HepG2 (cell line): ENCODE data around the gene PPP1CA. TPM values are rescaled to one million over a fixed set of nuclear protein-coding genes. Genes with fewer than 3 reads are reported as not detected.
A peak's percentile ranks its signal among the peaks of the same experiment; 100 is the strongest.

Experiments
- CBFB ChIP-seq: sonication (generic); formaldehyde crosslinking; IDR thresholded peaks from 2 replicates; pipeline ENCODE4 v1.4.0; 2020; ENCODE audit warnings: missing genetic modification reagents
- CCDC6 ChIP-seq: sonication (generic); formaldehyde crosslinking; IDR thresholded peaks from 2 replicates; pipeline ENCODE4 v1.8.1; 2022; ENCODE audit warnings: mild to moderate bottlenecking, missing genetic modification reagents, moderate library complexity
- CENPX ChIP-seq: sonication (generic); formaldehyde crosslinking; IDR thresholded peaks from 2 replicates; pipeline ENCODE4 v1.9.0; 2021; ENCODE audit warnings: mild to moderate bottlenecking, missing genetic modification reagents, moderate library complexity
- FOXO4 ChIP-seq: sonication (generic); formaldehyde crosslinking; conservative IDR thresholded peaks from 2 replicates; pipeline ENCODE4 v1.8.1; 2023; ENCODE audit warnings: missing genetic modification reagents
- HMG20A ChIP-seq: IDR thresholded peaks from 2 replicates; pipeline ENCODE4 v1.6.1; 2016; ENCODE audit warnings: borderline replicate concordance
- HOXA3 ChIP-seq: sonication (generic); formaldehyde crosslinking; IDR thresholded peaks from 2 replicates; pipeline ENCODE4 v1.5.0; 2020; ENCODE audit warnings: missing genetic modification reagents
- IRF2 ChIP-seq: IDR thresholded peaks from 2 replicates; pipeline ENCODE4 v1.6.1; 2018; ENCODE audit warnings: missing genetic modification reagents, missing compliant biosample characterization
- KDM1A ChIP-seq: IDR thresholded peaks from 2 replicates; pipeline ENCODE4 v1.6.1; 2016; ENCODE audit warnings: missing compliant biosample characterization
- NKX3-1 ChIP-seq: sonication (generic); formaldehyde crosslinking; IDR thresholded peaks from 2 replicates; pipeline ENCODE4 v1.5.0; 2020; ENCODE audit warnings: missing genetic modification reagents
- NR2C2 ChIP-seq: sonication (generic); formaldehyde crosslinking; IDR thresholded peaks from 2 replicates; pipeline ENCODE4 v1.4.0; 2020; ENCODE audit warnings: missing genetic modification reagents, mild to moderate bottlenecking, moderate library complexity, borderline replicate concordance
- PCBP1 ChIP-seq: fragments of 200-400 bp; formaldehyde crosslinking; IDR thresholded peaks from 2 replicates; pipeline ENCODE4 v1.6.1; 2017; ENCODE audit warnings: mild to moderate bottlenecking, low read depth, low read length, borderline replicate concordance
- PRMT3 ChIP-seq: sonication (generic); formaldehyde crosslinking; IDR thresholded peaks from 2 replicates; pipeline ENCODE4 v1.8.1; 2022; ENCODE audit warnings: low read depth, mild to moderate bottlenecking, moderate library complexity, missing genetic modification reagents, borderline replicate concordance
- SP2 ChIP-seq: sonication (generic); formaldehyde crosslinking; IDR thresholded peaks from 2 replicates; pipeline ENCODE4 v1.5.1; 2020; ENCODE audit warnings: mild to moderate bottlenecking, missing genetic modification reagents
- THAP11 ChIP-seq: IDR thresholded peaks from 2 replicates; pipeline ENCODE4 v1.6.1; 2016; ENCODE audit warnings: missing biosample characterization, missing genetic modification reagents
- ZBTB42 ChIP-seq: sonication (generic); formaldehyde crosslinking; IDR thresholded peaks from 2 replicates; pipeline ENCODE4 v1.5.0; 2020; ENCODE audit warnings: mild to moderate bottlenecking, missing genetic modification reagents
- ZFP62 ChIP-seq: sonication (generic); formaldehyde crosslinking; IDR thresholded peaks from 2 replicates; pipeline ENCODE4 v1.4.0; 2020; ENCODE audit warnings: missing genetic modification reagents
- ZNF142 ChIP-seq: sonication (generic); formaldehyde crosslinking; IDR thresholded peaks from 2 replicates; pipeline ENCODE4 v1.4.0; 2020; ENCODE audit warnings: missing genetic modification reagents
- ZNF296 ChIP-seq: sonication (generic); formaldehyde crosslinking; conservative IDR thresholded peaks from 2 replicates; pipeline ENCODE4 v1.5.0; 2020; ENCODE audit warnings: mild to moderate bottlenecking, missing genetic modification reagents
- ZNF337 ChIP-seq: sonication (generic); formaldehyde crosslinking; IDR thresholded peaks from 2 replicates; pipeline ENCODE4 v1.5.1; 2020; ENCODE audit warnings: missing genetic modification reagents, low read depth, mild to moderate bottlenecking, borderline replicate concordance
- ZNF839 ChIP-seq: sonication (generic); formaldehyde crosslinking; IDR thresholded peaks from 2 replicates; pipeline ENCODE4 v1.4.0; 2020; ENCODE audit warnings: missing genetic modification reagents, mild to moderate bottlenecking, borderline replicate concordance
- ZSCAN31 ChIP-seq: sonication (generic); formaldehyde crosslinking; IDR thresholded peaks from 2 replicates; pipeline ENCODE4 v1.5.0; 2020; ENCODE audit warnings: low read depth, mild to moderate bottlenecking, missing genetic modification reagents
- polyA plus RNA-seq, 8 experiments: library from polyadenylated mRNA; depleted of rRNA in 3 of 8; stranded (reverse) in 7 of 8; unstranded in 1 of 8; fragments of >200 nt; fragmentation: Illumina TruSeq in 4 of 8; extraction: Trizol in 4 of 8; gene quantifications; 2 replicates each; pipeline versions ENCODE4 v1.2.1 to v1.2.3, GENCODE V29; 2011 to 2016; ENCODE audit warnings: low read depth in 4 of 8, missing spikeins in 1 of 8, mixed read lengths in 1 of 8; ENCODE audit not compliant: insufficient read depth in 1 of 8
- total RNA-seq, 5 experiments: library from RNA; depleted of rRNA; stranded (reverse); fragments of >200 nt; fragmentation: Illumina TruSeq; extraction: Trizol; gene quantifications; 2 replicates each; pipeline ENCODE4 v1.2.3, GENCODE V29; 2016; ENCODE audit warnings: low read depth in 1 of 5
- TF ChIP-seq, protein P1 (sequence below): IDR thresholded peaks from 2 replicates; pipeline ENCODE4 v1.6.1; 2012; ENCODE audit warnings: inconsistent platforms

The PPP1CA gene
- total and polyA plus RNA-seq, 2 of the 13 experiments (the other 11 are each of a cell fraction or from before 2014, with no cell fraction given), result 149 to 170 TPM

GRCh38 chr11:67401495-67402191 lies at the start of gene PPP1CA (continued):
- no peak for TF ChIP-seq ZNF337 (CRISPR knock-in tag)
- no peak for TF ChIP-seq PRMT3 (CRISPR knock-in tag)
- no peak for TF ChIP-seq NR2C2 (CRISPR knock-in tag)
- no peak for TF ChIP-seq PCBP1
- TF ChIP-seq HOXA3 (CRISPR knock-in tag), result no peak; the same call in 1 of the 2 replicates
- TF ChIP-seq CCDC6 (CRISPR knock-in tag), result 0 out of 2 replicates have a peak, but pooled peaks have one; percentile 53
- no peak for TF ChIP-seq NKX3-1
- no peak for TF ChIP-seq ZFP62 (CRISPR knock-in tag)
- TF ChIP-seq ZNF296, result no peak
- TF ChIP-seq, protein P1, sequence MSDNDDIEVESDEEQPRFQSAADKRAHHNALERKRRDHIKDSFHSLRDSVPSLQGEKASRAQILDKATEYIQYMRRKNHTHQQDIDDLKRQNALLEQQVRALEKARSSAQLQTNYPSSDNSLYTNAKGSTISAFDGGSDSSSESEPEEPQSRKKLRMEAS, result peak; percentile 74
- peak; percentile 61 for TF ChIP-seq THAP11 (CRISPR knock-in tag)
- no peak for TF ChIP-seq KDM1A (CRISPR knock-in tag)
- TF ChIP-seq ZSCAN31 (CRISPR knock-in tag), result no peak; the same call in none of the 2 replicates
- TF ChIP-seq SP2 (CRISPR knock-in tag), result no peak; the same call in 1 of the 2 replicates
- no peak for TF ChIP-seq HMG20A
- 0 out of 2 replicates have a peak, but pooled peaks have one; percentile 48 for TF ChIP-seq IRF2 (CRISPR knock-in tag)
- 0 out of 2 replicates have a peak, but pooled peaks have one; percentile 9 for TF ChIP-seq CBFB
- no peak for TF ChIP-seq ZNF839 (CRISPR knock-in tag)
- no peak for TF ChIP-seq ZBTB42
- no peak for TF ChIP-seq ZNF142
- TF ChIP-seq FOXO4 (CRISPR knock-in tag), result no peak
- TF ChIP-seq CENPX (CRISPR knock-in tag), result no peak
